Measurements from ENCODE around the gene GSTM5.

DNA sequence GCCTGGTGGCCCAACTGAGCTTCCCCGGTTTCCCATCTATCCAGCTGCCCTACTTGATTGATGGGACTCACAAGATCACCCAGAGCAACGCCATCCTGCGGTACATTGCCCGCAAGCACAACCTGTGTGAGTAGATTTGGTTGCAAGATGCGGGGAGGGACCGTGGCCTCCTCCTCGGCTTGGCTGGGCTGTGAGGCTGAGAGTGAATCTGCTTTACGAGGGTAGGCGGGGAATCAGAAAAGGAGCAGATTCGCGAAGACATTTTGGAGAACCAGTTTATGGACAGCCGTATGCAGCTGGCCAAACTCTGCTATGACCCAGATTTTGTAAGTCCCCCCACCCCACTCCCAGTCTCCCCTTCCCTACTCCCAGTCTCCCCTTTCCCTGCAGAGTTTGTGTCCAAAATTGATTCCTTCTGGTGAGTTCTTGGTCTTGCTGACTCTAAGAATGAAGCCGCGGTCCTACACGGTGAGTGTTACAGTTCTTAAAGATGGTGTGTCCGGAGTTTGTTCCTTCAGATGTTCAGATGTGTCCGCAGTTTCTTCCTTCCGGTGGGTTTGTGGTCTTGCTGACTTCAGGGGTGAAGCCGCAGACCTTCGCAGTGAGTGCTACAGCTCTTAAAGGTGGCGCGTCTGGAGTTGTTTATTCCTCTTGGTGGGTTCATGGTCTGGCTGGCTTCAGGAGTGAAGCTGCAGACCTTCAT, 42.7 kb upstream of the GSTM5 start:
- TF ChIP-seq, protein P1, sequence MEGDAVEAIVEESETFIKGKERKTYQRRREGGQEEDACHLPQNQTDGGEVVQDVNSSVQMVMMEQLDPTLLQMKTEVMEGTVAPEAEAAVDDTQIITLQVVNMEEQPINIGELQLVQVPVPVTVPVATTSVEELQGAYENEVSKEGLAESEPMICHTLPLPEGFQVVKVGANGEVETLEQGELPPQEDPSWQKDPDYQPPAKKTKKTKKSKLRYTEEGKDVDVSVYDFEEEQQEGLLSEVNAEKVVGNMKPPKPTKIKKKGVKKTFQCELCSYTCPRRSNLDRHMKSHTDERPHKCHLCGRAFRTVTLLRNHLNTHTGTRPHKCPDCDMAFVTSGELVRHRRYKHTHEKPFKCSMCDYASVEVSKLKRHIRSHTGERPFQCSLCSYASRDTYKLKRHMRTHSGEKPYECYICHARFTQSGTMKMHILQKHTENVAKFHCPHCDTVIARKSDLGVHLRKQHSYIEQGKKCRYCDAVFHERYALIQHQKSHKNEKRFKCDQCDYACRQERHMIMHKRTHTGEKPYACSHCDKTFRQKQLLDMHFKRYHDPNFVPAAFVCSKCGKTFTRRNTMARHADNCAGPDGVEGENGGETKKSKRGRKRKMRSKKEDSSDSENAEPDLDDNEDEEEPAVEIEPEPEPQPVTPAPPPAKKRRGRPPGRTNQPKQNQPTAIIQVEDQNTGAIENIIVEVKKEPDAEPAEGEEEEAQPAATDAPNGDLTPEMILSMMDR (IDR thresholded peaks at IDR 0.05) = no peak
- TF ChIP-seq POLR2AphosphoS5 (IDR thresholded peaks at IDR 0.05) (no peak), POLR2A (IDR thresholded peaks at IDR 0.05) (no peak), EP300 (IDR thresholded peaks at IDR 0.05) (no peak)

All from suprapubic skin (tissue), 4 donors.